ENCODE results near the gene CBX4. TPM values are rescaled to one million over a fixed set of nuclear protein-coding genes. Genes with fewer than 3 reads are reported as not detected.

The CBX4 gene
- total and polyA plus RNA-seq, 2 of the 13 experiments (the other 11 are each of a cell fraction or from before 2014, with no cell fraction given): 25.8 to 50.8 TPM

DNA sequence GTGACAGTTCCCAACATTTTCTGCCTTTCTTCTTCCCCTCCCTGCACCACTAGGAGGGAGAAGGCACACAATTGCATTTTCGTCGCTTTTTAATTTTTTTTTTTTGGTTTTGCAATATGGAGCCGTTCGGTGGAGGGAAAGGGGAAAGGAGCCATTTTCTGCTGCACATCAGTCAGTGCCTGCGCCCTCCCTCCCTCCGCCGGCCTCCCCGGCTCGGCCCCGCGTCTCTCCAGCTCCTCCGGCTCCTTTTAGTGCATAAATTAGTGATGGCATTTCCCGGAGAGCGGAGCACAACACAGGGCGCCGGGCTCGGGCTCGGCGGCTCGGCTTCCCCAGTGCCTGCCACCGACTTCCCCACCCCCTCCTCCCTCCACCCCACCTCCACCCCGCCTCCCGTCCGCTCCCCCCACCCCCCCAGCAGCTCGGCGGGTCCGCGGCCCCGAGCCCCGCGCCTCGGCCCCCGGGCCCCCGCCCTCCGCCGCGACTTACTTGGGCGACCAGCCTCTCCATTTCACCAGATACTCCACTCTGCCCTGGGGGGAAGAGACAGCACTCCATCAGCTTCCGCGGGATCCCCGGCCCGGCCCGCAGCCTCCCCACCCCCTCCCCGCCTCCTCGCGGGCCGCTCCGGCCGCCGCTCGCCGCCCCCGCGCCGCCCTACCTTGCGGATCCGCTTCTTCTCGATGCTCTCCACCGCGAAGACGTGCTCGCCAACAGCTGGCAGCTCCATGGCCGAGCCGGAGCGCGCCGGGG, 542 bp downstream of the CBX4 start:
- Histone ChIP-seq H3K4me1 (ENCODE audit: insufficient read depth, low read length) (peaks cover 73% of the 10 kb centered on the region), H3K36me3 (replicated peaks in 1 of 2; ENCODE audit: control insufficient read depth in 1 of 2, insufficient read depth in 2 of 2, low read length in 2 of 2) (peaks cover 11 to 12% of the 10 kb centered on the region in 2 experiments), H3K4me3 (replicated peaks in 1 of 3; ENCODE audit: insufficient read depth in 1 of 3, low read depth in 2 of 3, low read length in 3 of 3) (peak overlapping the region; percentile 77 to 100 (median 87)), H3K79me2 (ENCODE audit: insufficient read depth, low read length) (peaks cover 39% of the 10 kb centered on the region), H2AFZ (ENCODE audit: low read length) (no peak overlapping the region), H3K9ac (ENCODE audit: insufficient read depth, low read depth, low read length) (peak overlapping the region; percentile 79), H3K27me3 (ENCODE audit: control insufficient read depth in 1 of 2, insufficient read depth in 2 of 2, low read length in 2 of 2) (no peaks in the 10 kb centered on the region; a peak in 1 of 5 replicates), H3K27ac (ENCODE audit: extremely low read length, insufficient read depth, low read length) (peak overlapping the region; percentile 71), H3K9me3 (ENCODE audit: low read length) (no peaks in the 10 kb centered on the region), H3K4me2 (ENCODE audit: low read depth, low read length) (peak overlapping the region; percentile 97), H4K20me1 (ENCODE audit: insufficient read depth, low read length) (peaks cover 41% of the 10 kb centered on the region)
- BruUV-seq (replicated peaks): no TSS peak
- FAIRE-seq: no peak
- in situ Hi-C loops (cut with HindIII; ENCODE audit: extremely low pct_ligation_motif_present, low pct_unique_long_range_greater_than_20kb) (loop anchor here (5.0 kb wide), 1 partner anchor 154 kb away; no protein-coding TSS in a partner anchor), intact Hi-C loops (cut with micrococcal nuclease; ENCODE audit: unreplicated experiment) (loop anchor here (5.0 to 10.0 kb wide), 3 partner anchors 41 to 94 kb away; partner anchors contain the start of gene CBX8)
- ChIA-PET POLR2A (interaction anchor here (0.6 to 9.7 kb wide), 28 partner anchors 8 to 164 kb away, joined by 3 to 333 read pairs (median 10); partner anchors contain the start of gene CBX8), CTCF (ENCODE audit: low intra/inter-chr PET ratio, low total read pairs) (interaction anchor here (1.1 to 1.5 kb wide), 2 partner anchors 27 to 67 kb away, joined by 3 to 5 read pairs; no protein-coding TSS in a partner anchor)
- peak; percentile 3; the same call in 2 of the 3 replicates for ATAC-seq
- DNase-seq (ENCODE audit: low spot score): no peak
- WGBS (ENCODE audit: low lambda C conversion rate): 2% methylated on average over 30 of the region's 67 CpGs
- TF ChIP-seq TRIM22 (IDR thresholded peaks at IDR 0.05) (no peak), ZNF800 (CRISPR knock-in tag; IDR thresholded peaks at IDR 0.05) (peak; percentile 37; the same call in 1 of the 2 replicates), ZNF678 (CRISPR knock-in tag; IDR thresholded peaks at IDR 0.05) (no peak), MAFK (conservative IDR thresholded peaks at IDR 0.05 in 1 of 2, IDR thresholded peaks at IDR 0.05 in 1 of 2; ENCODE audit: low read length in 2 of 2) (no peak), ZNF672 (CRISPR knock-in tag; IDR thresholded peaks at IDR 0.05) (0 out of 2 replicates have a peak, but pooled peaks have one; percentile 22), GATA4 (IDR thresholded peaks at IDR 0.05; ENCODE audit: borderline replicate concordance, low read depth) (no peak), RCOR2 (CRISPR knock-in tag; IDR thresholded peaks at IDR 0.05) (no peak), ZNF749 (CRISPR knock-in tag; IDR thresholded peaks at IDR 0.05; ENCODE audit: borderline replicate concordance) (no peak), ZNF333 (CRISPR knock-in tag; IDR thresholded peaks at IDR 0.05; ENCODE audit: borderline replicate concordance) (no peak), RFX3 (CRISPR knock-in tag; IDR thresholded peaks at IDR 0.05) (no peak), ZNF652 (CRISPR knock-in tag; IDR thresholded peaks at IDR 0.05; ENCODE audit: borderline replicate concordance, low read depth) (no peak), NFE2L1 (CRISPR knock-in tag; IDR thresholded peaks at IDR 0.05; ENCODE audit: borderline replicate concordance) (no peak), POLR2AphosphoS2 (IDR thresholded peaks at IDR 0.05; ENCODE audit: low read depth, low read length) (no peak)
- TF ChIP-seq, protein P1, sequence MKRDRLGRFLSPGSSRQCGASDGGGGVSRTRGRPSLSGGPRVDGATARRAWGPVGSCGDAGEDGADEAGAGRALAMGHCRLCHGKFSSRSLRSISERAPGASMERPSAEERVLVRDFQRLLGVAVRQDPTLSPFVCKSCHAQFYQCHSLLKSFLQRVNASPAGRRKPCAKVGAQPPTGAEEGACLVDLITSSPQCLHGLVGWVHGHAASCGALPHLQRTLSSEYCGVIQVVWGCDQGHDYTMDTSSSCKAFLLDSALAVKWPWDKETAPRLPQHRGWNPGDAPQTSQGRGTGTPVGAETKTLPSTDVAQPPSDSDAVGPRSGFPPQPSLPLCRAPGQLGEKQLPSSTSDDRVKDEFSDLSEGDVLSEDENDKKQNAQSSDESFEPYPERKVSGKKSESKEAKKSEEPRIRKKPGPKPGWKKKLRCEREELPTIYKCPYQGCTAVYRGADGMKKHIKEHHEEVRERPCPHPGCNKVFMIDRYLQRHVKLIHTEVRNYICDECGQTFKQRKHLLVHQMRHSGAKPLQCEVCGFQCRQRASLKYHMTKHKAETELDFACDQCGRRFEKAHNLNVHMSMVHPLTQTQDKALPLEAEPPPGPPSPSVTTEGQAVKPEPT (CRISPR knock-in tag; IDR thresholded peaks at IDR 0.05; ENCODE audit: low read depth): no peak
- TF ChIP-seq, protein P2, sequence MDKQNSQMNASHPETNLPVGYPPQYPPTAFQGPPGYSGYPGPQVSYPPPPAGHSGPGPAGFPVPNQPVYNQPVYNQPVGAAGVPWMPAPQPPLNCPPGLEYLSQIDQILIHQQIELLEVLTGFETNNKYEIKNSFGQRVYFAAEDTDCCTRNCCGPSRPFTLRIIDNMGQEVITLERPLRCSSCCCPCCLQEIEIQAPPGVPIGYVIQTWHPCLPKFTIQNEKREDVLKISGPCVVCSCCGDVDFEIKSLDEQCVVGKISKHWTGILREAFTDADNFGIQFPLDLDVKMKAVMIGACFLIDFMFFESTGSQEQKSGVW (CRISPR knock-in tag; IDR thresholded peaks at IDR 0.05; ENCODE audit: borderline replicate concordance): no peak
